GM19328 (cell line): ENCODE data around the gene PERP.
"Not testable (repeated sequence)": the region's sequence is repeated elsewhere in the genome, so short reads cannot be mapped to it uniquely, and the experiment has no call there.

Source experiments
- ATAC-seq: cut with Tn5 transposase; IDR thresholded peaks from one replicate; pipeline ENCODE4 v1.9.1; 2021; ENCODE audit warnings: mild to moderate bottlenecking, moderate library complexity; ENCODE audit not compliant: unreplicated experiment

Gene PERP

GRCh38 chr6:138105880-138106664 is 1.1 kb downstream of the PERP start:
- no peak for ATAC-seq

DNA sequence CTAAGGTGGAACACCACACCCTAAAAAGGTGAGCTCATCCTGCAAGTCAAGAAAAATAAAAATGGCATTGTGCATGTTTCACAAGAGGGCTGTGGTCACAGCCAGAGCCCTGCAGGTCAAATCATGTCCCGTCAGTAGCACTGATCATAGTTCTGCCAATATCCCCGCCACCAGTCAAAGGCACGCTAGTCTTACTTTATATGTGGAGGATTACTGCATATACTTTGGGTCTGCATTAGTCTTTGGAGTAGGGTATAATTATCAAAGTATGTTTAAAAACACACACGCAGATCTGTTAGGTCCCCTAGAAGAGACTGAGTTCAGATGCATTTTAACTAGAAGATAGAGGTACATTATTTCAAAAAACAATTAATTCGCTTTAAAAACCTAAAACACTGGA is 1.8 kb downstream of the PERP start:
- no peak for ATAC-seq

DNA sequence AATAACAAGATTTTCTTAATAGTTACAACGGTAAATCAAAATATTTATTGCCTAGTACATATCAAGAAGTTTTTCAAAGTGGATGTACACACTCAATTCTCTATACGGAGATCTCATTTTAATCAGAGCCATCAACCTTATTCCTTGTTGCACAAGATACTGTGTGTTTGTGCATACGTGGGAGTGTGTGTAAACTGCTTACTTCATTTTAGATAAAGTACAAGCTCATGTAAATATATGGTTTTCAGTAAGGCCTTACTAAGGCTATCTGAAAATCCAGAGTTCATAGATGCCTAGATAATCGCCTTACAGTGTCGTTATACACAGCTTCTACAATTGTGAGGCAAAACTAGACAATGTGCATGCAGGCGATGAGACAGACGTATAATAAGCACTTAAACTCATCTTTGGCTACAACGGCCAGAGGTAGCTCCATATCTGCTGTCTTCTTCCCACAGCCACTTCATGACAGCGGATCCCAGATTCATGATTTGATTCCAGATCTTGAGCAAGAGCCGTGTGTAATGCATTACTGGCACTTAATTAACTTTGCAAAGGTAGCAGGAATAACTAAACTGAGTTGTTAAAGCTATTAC is 2.5 kb downstream of the PERP start:
- ATAC-seq: no peak

DNA sequence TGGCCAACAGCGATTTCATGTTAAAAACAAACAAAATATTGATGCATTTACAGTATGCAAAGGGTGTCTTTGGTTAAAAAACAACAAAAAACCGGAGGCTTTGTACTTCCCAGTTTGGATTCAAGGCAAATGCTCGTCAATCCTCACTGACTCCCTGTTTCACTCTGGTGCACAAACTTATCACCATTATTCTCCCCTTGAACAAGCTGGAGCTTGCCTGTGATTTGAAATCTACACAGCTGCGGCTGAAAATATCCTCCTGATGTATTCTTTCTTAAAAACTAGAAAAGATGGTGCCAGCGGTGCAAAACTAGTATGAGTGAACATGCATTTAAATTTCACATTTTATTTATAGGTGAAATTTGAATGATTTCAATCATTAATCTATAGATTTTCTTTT is 3.3 kb downstream of the PERP start:
- no peak for ATAC-seq

- no peak for ATAC-seq
Observed at GRCh38 chr6:138101946-138102731, 5.1 kb downstream of the PERP start.

DNA sequence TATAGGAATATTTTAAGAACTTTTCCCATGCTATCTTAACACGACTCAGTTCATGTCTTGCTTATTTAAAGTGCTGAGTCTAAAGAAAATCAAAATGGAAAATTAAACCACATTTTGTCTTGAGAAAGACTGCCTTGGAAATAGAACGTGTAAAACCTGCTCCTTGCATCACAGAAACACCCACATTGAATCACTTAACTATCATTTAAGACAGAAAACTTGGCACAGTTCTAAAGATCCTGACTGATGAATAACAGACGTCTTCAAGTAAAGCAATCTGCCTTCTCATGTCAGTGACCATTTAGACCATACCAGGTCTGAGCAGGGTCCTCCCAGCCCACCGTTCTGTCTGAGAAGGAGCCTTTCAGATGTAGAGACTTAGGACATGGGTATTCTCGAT is 7.4 kb downstream of the PERP start:
- no peak for ATAC-seq

DNA sequence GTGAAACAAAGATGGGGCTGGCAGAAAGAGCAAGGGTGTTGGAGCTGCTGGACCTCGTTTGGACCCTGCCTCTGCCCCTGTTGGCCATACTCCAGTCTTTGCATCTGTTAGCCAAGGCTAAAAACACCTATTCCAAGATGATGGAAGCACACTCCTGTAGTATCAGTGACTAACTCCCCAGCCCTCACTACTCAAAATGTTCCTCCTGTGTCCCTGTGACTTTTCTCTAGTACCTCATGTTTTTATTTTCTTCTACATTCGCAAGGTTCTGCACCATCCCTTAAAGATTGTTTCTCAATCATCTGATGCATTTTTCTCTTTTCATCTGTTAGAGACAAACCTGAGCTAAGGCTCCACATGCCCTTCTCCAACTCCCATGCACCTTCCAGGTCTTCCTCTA is 8.9 kb downstream of the PERP start:
- ATAC-seq: no peak

DNA sequence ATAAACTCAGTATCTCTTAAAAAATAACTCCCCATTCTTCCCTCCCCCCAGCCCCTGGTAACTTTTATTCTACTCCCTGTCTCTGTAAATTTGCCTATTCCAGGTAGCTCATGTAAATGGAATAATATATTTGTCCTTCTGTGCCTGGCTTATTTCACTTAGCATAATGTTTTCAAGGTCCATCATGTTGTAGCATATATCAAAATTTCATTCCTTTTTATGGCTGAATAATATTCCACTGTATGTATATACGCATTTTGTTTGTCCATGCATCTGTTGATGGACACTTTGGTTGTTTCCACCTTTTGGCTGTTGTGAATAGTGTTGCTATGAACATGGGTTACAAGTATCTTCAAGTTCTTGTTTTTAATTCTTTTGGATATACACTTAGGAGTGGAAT is 13.0 kb downstream of the PERP start:
- no peak for ATAC-seq

DNA sequence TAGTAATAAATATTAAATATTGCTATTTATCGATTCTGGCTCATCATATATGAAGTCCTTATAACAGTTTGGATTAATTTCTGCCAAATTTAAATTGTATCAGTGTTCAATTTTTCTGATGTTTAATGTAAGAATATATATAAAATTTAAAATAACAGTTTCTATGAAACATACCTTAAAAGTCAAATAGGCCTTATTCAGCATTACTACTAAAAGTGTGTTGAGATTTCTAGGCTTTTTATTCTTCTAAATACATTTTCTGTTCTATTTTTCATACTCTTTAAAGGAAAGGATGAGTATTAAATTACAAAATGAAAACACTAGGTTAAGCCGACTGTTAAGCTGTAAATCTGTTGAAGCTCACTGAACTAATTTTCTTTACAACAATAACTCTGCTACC is 13.6 kb downstream of the PERP start:
- ATAC-seq: no peak

GRCh38 chr6:138092686-138093085 is 14.5 kb downstream of the PERP start:
- no peak for ATAC-seq

DNA sequence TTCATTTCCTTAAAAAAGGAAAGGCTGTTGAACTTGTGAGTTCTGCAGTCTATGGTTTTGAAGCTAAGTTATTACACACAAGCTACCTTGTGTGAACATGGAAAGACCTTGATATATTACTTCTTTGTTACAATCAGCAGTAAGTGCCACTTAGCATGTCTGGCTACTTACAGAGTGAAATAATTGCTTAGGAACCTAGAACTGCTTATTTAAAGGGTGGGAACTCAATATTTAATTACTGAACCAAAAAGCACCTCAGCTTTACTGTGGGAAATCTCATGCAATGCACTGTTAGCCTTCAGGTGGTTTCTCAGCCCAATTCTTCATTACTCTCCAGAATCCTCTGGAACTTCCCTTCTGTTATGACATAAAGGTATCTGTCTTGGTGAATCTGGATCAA is 17.9 kb downstream of the PERP start:
- no peak for ATAC-seq

DNA sequence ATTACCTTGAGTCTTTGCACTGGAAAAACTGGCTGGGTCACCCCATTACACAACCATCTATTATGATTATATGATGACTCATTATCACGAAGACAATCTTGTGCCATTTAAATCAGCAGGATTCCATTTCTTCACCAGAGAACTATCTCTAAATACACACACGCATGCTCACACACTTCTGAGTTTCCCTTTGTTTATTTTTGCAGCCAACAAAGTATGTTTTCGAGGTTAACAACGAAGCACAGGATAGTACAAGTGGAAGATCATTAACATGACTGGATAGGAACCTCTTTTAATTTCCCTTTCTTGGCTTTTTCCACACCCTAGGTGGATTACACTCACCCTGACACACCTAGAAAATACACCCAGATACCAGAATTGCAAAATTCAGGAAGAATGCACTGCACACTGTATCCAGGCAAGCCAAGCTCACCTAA is 18.9 kb downstream of the PERP start:
- ATAC-seq: no peak

DNA sequence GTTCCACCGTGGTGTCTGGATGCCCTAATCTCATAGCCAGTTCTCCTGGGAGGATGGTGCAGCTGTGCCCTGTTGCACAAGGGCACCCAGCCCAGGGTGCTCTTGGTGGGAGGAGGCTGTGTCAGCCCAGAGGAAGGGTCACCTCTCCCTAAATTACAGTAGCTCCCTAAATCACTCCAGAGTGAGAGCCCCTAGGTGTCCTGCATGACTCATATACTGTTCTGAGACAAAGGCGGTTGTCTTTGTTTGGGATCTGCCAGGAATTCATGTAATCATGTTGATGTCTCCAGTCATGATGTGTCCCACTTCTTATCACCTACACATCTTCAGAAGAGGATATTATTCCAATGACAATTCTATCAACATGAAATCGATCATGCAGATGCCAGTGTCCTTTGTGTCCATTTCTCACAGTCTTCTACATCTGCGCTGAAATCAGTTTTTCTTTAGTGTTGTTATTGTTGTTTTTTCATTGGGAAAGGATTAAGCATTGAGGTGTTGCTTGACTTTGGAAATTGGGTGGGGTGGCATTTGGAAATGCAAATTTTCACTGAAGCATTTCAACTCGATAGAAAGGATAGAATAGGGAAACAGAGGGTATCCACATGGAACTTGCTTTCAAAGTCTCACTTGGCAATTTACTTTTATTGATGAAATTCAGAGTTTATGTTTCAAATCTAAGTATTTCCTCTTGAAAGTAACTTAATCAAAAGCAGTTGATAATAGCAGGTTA is 19.5 kb downstream of the PERP start:
- no peak for ATAC-seq

GRCh38 chr6:138086573-138087196 is 20.5 kb downstream of the PERP start:
- ATAC-seq: no peak

DNA sequence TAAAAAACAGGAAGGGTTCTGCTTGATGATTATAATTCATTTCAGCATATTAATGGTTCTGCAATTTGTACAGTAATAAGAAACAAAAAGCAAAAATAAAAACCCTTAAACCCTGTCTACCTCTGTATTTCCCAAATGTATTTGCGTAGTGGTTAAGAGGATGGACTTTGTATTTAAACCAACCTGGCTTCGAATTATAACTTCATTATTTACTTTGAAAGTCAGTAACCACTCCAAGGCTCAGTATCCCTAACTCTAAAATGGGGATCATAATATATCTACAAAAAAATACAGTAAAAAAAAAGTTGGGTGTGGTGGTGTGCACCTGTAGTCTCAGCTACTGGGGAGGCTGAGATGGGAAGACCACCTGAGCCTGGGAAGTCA is 21.4 kb downstream of the PERP start:
- ATAC-seq: no peak

GRCh38 chr6:138084904-138085838 is 22.0 kb downstream of the PERP start:
- no peak for ATAC-seq

DNA sequence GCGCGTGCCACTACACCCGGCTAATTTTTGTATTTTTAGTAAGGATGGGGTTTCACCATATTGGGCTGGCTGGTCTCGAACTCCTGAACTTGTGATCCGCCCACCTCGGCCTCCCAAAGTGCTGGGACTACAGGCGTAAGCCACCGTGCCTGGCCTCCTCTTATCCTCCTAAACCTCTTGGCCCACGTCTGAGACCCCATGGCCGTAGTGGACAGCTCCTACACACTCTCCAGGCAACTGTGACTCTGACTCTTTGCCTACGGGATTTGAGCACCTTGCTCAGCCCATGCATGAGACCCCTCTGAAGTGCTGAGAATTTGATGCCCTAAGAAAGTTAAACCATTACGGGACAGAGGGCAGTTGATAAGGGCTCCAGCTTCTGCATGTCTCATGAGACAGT is 25.0 kb downstream of the PERP start:
- ATAC-seq: no peak

DNA sequence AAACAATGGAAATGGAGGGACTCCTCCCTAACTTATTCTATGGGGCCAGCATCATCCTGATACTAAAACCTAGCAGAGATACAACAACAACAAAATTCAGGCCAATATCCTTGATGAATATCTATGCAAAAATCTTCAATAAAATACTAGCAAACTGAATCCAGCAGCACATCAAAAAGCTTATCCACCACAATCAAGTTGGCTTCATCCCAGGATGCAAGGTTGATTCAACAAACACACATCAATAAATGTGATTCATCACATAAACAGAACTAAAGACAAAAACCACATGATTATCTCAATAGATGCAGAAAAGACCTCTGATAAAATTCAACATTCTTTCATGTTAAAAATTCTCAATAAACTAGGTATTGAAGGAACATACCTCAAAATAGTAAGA is 27.7 kb downstream of the PERP start:
- not testable (repeated sequence) for ATAC-seq

GRCh38 chr6:138078491-138078890 is 28.7 kb downstream of the PERP start:
- no peak for ATAC-seq

DNA sequence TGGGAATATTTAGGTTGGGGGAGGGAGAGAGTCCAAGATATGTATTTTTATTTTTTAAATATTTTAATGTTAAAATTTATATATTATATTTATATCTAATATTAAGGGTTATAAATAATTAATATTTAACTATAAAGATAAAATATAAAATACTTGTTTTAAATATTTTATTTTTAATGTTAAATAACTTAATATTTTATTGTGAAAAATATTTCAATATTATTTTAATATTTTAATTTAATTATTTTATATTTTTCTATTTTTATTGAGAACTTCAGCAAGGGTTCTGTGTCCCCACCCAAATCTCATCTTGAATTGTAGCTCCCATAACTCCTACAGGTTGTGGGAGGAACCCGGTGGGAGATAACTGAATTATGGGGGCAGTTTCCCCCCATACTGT is 34.0 kb downstream of the PERP start:
- no peak for ATAC-seq
